ENCODE results near the gene NKD1.
A peak's percentile ranks its signal among the peaks of the same experiment; 100 is the strongest.

The NKD1 gene

DNA sequence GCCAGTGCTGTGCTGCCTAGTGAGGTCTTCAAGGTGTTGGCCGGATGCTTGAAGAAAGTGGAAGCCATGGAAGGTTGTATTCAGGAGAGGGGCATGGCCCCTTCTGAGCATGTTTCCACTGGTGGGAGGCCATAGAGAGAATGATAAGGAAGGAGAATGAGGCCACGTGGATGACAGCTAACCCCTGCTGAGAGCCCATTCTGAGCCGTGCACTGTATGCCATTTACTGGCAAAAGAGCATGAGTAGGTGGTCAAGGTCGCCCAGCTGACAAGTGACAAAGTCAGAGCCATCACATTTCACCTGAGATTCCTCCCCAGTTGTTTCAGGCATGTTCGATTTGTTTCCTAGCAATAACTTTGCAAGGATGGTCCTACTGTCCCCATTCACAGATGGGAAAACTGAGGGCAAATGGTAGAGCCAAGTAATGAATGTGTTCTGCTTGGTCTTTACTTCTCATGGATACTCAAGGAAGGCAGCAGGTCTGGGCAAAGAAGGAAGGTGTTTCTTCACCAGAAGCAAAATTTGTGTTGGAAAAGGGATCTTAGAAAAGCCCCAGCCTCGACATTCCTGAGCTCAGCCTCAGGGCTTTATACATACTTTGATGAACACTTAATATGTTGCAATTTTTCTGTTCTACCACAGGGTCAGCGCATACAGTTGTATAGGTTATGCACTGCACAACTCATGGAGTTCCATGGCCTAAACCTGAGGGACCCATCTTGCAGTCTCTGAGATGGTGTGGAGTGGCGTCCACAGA is 10.5 kb upstream of the NKD1 start:
- DNase-seq (ENCODE audit: low spot score), result no peak

DNA sequence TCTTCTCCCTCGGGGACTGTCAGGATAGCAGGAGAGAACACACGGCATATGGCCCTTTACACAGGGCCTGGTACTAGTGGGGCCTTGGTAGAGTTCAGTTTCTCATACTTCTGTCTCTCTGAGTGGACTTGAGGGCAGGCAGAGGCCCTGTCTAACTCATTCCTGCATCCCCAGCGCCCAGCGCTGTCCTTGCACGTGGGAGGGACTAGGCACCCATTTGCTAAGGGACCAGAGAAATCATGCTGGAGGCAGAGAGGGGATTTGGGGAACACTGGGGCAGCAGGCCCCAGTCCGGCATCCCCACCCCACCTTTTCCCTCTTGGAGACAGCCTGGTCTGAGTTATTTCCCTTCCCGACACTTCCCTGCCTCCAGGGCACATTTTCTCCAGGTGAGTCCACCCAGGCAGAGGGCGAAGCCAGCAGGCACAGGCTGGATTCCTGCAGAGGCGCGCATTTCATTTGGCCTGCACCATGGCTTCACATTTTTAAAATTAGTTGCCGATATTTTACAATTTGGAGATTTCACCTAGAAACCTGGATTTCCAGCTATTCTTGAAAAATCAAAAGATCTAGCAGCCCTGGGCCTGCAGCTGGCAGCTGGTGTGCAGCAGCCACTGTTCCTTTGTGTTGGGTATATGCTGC is 9.7 kb upstream of the NKD1 start:
- DNase-seq (ENCODE audit: low spot score), result no peak

DNA sequence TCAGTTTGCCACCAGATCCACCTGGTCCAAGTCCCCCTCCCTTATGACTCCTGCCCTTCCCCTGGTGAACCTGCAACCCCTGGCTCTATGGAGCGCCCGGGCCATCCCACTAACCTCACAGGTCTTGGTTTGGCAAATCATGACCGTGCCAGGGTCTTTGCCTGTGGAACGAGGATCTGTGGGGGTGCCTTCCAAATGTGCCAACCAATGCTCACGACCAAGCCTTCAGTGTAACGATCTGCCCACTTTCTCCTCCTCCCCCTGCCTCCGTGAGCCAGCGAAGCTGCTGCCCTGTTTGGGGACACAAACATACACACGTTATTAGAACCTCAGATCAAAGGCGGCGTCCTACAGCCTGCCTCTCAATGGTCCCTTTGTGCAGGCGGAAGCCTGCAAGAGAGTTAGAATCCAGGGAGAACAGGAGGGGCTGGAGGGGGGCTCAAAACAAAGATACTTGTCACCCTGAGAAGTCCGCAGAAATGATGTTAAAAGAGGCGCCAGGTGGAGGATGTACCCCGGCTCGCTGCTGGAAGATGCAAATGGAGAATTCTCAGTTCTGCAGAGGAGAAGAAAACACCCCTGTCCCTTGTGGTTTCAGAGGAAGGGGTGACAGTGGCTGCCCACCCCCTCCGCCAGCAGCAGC is 9.0 kb upstream of the NKD1 start:
- DNase-seq (ENCODE audit: low spot score), result no peak

DNA sequence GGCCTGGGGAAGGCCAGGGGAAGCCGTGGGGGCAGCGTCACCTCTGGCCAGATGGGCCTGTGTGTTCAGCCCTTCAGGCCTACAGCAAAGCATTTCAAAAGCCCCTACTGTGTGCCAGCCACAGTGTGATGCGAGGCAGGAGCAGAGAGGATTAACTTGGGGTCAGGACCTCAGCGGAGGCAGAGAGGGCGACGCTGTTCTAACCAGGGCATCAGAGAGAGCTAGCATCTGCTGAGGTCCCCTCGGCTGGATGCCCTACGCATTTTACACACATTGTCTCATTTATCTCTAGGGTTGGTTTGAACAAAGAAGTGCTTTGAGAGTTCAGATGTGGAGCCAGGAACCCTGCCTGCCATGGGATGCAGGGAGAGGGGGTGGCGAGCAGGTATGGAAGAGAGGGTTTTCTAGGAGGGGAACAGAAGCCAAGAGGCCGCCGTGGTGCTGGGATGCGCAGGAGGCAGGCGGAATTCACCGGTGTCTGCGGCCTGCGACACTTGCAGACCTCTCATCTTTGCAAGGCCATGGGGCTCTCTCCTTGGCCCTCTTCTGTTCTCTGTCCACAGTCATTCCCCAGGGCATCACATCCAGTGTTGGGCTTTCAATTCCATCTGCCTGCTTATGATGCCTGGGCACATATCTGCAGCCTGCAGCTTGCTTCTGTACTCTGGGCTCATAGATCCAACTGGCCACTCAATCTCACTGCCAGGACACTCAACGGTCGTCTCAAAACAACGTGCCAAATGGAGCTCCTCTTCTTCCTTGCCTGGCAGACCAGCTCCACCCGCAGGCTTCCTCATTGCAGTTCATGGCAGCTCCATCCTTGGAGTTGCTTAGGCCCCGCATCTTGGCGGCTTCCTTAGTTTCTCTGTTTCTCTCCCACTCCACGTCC is 8.1 kb upstream of the NKD1 start:
- DNase-seq (ENCODE audit: low spot score), result no peak

DNA sequence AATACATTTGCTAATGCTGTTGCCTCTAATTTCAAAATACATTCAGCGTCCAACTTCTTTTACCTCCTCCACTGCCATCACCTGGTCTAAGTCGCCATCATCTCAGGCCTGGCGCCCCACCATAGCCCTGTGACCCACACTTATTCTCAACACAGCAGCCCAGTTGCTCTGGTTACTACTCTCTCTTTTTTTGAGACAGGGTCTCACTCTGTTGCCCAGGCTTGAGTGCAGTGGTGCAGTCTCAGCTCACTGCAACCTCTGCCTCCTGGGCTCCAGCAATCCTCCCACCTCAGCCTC is 7.5 kb upstream of the NKD1 start:
- DNase-seq (ENCODE audit: low spot score), result no peak

DNA sequence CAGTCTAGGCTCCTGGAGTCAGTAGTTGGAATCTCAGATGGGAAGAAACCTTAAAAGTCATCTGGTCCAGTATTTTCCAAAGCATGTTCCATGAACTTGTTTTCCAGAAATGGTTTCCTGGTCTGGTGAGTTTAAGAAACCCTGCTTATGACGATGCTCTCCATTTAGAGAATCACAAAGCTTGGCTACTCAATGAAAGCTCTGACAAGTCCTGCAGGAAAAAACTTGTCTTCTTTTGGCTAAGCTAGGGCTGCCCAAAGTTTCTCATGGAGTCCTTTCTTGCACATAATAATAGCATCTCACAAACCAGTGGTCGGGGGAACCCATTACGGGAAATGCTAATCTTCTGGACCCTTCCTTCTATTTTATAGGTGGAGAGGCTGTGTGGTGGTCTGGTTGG is 5.5 kb upstream of the NKD1 start:
- no peak for DNase-seq (ENCODE audit: low spot score)

DNA sequence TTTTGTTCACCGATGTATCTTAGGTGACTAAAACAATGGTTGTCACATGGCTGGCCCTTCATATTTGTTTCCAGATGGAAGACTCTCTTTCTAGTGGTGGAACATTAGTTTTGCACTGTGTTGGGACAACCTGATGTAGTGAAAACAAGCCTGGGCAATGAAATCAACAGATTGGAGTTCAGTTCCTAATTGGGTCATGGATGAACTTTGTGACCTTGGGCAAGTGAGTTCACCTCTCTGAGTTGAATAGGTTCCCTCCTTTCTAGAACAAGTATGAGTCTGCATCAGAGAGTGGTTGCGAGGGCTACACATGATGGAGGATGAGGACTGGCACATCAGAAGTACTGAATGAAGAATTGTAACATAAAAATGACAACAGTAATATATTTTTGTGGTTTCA is 2.1 kb upstream of the NKD1 start:
- DNase-seq (ENCODE audit: low spot score), result no peak

DNA sequence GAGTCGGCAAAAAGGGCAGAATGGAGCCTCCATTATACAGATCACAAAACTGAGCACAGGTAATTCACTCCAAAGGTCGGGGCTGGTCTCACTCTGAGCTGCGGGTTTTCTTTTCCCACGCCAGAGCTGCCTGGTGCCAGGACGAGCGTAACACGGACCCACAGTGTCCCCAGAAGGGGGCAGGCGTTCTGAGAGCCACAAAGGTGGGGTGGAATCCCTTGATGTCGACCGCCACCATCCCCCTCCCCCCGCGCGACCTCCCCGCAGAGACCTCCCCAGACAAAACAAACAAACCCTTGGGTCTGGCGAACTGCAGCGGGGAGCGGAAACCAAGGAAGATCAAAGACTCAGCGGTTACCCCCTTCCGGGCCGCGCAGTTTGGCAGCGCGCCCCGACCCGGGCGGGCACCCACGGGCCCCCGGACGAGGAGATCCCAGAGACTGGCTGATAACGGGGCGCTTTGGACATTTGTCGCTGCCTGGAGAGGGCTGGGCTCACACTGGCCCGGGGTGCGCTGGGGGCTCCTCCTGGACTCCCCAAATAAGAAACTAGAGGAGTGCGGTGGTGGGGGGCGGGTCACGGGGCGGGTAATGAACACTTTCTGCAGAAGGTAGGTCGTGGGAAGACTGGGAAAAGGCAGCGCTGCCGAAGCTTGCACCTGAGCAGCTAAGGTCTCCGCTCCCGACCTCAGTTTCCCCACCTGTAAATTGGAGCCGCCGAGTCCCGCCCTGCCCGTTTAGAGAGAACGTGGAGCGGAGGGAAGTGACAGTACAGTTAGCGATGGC is 664 bp upstream of the NKD1 start:
- DNase-seq (ENCODE audit: low spot score), result peak; percentile 50

DNA sequence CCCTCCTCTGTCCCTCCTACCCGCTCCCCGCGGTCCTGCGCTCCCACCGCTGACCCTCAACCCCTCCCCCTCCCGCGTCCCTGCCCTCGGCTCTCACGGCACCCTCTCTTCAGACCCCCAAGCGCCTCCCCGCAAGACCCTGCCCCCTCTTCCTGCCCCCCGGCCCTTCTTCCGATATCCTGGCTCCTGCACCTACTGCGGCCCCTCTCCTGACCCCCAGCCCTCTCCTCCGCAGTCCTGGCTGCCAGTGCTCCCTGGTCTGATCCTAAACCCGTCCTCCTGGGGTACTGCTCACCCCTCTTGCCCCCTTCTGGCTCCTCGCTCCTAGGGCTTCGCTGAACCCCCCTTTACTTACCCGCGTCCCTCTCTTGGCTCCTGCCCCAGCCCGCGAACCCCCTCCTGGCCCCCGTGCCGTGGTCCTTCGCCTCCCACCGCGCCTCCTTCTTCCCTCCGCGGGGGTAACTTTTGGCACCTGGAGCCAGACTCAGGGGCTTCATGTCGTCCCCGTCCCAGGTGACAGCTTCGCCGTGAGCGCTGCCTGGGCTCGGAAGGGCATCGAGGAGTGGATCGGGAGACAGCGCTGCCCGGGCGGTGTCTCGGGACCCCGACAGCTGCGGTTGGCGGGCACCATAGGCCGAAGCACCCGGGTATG is 839 bp downstream of the NKD1 start:
- no peak for DNase-seq (ENCODE audit: low spot score)

DNA sequence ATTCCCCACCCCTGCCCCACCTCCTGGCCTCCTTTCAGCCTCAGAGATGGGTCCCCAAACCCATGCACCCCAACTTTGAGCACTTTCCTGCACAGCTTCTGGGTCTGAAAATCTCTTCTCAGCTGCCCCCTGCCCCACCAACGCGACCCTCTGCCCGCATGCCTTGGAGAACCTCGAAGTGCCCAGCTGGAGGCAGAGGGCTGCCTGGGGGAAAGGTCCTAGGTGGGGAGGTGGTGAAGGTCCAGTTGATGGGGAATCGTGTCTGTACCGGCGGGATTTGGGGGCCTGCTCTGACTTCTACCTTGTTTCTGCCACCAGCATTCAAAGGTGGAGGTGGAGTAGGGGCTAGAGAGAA is 1.3 kb downstream of the NKD1 start:
- DNase-seq (ENCODE audit: low spot score), result no peak

DNA sequence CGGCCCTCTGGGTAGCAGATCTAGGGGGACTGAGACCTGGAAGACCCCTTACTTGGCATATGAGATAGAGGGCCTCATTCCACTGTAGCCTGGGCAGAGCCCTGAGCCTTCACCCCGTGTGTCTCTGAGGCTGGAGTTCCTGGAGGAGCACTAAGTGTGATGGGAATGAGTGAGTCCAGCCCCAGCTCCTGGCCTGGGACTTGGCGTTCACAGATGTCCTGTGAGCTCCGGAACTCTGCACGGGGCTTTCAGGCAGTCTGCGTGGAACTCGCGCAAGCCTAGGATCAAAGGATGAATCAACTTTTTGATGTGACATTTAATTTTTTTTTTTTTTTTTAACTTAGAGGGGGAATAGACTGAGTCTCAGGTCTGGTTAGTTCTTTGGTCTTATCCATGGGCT is 1.8 kb downstream of the NKD1 start:
- no peak for DNase-seq (ENCODE audit: low spot score)

DNA sequence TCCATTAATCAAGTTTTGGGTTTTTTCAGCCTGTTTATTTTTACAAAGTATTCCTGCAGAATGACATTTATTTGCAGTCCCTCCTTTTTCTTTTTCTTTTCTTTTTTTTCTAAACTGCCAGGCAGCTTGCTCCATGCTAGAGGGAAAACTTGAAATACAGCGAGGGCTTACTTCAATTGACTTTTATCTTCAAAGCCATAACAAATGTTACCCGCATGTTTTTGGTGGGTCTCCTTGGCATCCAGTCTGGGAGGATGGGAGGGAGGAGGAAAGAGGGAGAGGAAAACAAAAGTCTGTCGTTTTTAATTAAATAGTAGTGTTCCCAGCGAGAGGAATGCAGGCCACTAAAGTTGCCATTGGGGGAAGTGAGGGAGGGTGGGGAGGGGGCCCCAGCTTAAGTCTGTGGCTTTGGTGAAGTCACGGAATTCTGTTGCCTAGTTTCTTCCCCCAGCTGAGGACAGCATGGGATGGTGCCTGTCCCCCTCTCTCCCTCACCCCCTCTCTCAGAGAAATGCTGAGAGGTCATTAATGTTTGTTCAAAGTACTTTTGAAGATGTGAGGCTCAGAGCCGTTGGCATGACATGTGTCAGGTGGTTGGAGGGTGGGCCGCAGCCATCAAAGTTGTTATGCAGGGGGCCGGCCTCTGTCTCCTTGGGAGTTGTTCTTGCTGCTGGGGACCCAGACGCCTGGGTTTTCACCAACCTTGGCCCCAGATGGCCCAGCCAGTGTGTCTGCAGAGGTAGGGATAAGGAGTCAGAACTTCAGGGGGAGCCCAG is 2.9 kb downstream of the NKD1 start:
- DNase-seq (ENCODE audit: low spot score), result no peak

DNA sequence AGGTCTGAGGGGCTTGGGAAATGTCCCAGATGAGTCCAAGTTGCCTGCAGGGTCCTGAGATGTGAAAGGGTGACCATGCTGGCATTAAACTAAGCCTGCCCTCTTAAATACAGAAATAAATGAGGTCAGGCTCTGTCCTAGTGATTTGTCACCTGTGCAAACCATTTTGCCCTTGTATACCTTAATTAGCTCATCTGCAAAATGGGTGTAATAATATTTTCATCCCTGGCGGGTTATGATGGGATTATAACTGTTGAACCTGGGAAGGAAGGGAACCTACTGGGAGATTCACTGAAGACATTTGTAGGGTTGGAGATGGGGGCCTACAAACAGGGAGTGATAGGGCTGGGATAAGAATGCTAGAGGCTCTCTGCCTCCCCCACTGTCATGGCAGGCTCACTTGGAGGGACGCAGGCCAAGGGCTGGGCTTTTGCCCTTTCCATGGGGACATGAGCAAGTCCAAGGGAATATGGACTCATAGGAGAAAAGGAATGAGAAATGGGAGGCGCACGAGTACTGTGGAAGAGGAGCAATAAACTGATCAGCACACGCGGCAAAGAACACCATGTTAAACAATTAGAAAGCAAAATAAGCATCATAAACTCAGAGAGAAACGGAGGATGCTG is 4.4 kb downstream of the NKD1 start:
- no peak for DNase-seq (ENCODE audit: low spot score)

DNA sequence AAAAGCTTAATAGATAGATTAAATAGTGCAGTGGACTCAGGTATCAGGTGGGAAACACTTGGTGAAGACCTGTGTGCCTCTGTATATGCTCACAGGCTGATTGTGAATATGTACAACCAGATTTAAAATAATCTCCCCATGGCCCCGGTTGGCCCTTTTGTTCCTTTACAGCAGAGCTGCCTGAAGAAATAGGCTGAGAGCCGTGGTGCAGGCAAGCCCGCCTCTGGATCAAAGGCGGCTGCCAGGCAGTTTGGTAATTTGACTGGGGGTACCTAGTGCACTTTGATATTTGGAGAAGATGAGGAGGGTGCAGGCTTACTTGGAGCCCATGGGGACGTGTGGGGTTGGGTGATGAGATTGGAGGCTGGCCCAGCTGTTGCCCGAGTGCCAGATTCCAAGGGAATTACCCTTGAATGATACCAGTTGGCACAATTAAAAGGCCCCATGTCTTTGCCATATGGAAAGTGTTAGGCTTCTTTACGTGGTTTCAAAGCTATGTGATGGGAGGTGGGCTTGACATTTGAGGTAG is 5.0 kb downstream of the NKD1 start:
- DNase-seq (ENCODE audit: low spot score), result no peak

DNA sequence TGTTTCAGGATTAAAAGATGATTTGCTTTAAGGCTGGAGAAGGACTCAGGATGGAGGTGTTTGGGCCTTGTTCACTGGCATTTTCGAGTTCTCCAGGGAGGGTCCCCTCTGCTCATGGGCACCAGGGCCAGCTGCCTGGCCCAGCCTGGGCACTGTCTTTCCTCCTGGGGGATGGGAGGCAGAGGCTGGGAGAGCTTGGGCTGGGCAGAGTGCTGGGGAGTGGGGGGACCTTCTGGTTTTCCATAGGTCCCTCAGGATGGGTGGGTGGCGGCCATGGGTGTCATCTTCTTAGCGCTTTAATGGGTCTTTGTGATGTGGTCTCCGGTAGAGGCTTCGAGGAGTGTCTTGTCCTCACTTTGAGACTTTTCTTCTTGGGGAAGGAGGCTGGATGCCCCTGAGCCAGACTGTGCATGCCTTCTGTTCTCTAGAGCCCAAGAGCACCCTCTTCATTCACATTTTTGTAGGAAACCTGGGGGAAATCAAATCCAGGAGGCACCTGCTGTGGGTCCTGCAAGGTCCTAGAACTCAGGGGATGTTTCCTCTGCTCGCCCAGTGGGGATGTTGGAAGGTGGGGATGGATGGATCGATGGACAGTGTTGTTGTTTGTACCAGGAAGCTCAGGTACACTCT is 5.7 kb downstream of the NKD1 start:
- no peak for DNase-seq (ENCODE audit: low spot score)

DNA sequence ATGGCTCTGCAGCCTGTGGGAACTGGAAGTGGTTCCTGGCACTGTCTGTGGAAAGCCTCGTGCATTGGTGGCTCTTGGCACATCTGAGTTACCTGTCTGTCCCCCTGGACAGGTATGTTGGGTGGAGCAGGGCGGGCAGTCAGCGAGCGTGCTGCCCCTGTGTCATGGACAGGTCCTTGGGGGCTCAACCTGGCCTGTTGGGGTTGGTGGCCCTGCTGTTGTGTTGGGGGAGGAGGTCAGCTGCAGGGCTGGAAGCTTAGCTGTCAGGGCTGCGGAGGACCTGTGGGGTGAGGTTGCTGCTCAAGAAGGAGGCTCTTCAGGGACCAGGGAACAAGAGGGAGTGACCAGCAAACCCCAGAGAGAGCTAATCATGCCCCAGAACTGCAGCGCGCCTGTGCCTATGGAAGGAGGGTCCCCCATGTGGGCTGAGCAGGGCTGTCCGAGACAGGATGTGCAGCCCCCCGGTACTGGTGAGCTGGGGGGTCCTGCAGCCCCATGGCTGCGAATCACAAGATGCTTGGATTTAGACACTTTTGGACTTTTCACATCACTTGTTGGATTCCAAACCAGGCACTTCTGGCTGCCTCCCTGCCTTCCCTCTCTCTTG is 7.2 kb downstream of the NKD1 start:
- DNase-seq (ENCODE audit: low spot score), result no peak

DNA sequence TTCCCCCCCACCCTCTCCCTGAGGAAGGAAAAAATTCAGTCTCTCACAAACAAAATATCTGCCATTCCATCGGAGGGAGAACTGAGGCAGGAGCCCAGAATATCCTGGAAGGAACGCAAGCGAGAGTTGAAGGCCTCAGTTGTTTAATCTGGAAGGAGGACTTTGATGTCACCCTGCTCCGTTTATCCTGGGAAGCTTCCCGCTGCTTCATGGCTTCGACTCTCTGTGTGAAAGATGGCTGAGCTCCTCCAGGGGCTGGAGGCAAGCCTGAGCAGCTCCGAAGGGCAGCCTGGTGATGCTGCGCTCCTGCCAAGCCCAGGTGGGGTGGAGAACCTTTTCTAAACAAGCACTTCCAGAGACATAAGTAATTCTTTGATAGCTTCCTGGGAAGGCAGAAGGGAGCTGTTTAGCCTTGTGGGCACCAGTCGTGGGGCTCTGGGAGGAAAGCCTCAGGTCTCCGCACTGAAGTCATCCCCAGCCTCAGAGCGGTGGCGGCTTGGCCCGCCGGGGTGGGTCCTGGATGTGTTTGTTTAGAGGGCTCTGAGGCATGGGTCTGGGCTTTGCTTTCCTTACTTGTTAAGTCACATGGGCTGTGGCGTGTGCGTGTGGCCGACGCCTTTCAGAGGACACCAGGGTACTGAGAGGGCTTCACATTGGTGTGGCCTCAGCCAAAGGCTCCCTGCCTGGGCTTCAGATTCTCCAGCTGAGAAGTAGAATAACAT is 7.9 kb downstream of the NKD1 start:
- DNase-seq (ENCODE audit: low spot score), result no peak

DNA sequence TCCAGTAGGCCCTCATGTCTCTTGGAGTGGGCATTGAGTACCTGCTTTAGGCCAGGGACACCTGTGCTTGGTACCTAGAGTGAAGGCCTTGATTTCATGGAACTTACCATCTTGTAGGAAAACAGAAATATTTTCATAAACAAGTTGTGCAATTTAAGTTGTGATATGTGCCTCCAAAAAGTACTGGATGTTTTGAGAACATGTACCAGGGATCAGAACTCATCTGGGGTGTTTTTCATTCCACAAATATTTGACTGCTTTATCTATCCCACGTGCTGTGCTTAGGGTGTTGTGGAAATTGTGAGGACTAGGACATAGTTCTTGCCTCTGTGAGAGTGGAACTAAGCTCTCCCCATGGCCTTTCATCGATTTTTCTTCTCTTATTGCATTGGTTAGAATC is 8.8 kb downstream of the NKD1 start:
- DNase-seq (ENCODE audit: low spot score), result no peak
